Stimulated activated CD8-positive, alpha-beta memory T cell treated with anti-CD3 and anti-CD28 coated beads, Interleukin-4, amount 100 ng/mL, for 48 hours (primary cell): Measurements from ENCODE around the gene FAM13B.
"Not testable (repeated sequence)": the region's sequence is repeated elsewhere in the genome, so short reads cannot be mapped to it uniquely, and the experiment has no call there.

ENCODE experiments used
- DNase-seq: peaks from one replicate; pipeline ENCODE4 v3.0.0-alpha.2; 2020

Gene FAM13B

DNA sequence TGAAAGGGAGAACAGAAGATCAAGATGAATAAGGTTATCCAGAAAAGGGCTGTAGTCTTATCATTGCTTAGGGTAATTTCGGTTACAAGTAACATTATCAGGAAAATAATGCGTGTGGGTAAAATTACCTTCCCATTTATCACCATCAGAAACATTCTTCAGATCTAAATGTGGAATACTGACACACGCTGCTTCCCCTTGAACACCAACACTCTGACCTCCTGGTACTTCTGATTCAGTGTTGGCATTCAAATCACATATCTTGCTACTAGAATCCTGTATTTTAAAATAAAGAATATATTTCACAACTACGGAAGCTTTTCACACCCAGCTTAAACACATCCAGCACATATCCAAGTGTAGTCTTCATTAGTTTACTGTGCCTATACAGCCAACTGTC lies 73.4 kb downstream of the FAM13B start:
- no peak for DNase-seq

DNA sequence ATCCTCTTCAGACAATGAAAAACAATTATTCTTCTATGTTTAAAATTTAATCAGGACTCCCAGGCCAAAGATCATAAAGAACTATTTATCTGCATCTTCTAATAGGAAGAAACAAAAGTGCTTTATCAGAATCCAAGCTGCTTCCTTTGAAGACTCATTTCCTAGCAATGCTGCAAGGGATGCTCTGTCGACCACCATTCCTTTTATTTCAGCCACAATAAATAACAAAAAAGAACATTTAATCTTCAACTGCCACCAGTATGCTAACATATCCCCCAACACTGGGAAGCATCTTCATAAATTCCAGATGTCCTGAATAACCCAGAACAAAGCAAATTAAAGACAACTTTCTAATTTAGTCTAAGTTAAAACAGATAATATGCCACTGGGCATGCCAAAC lies 74.9 kb downstream of the FAM13B start:
- DNase-seq = no peak

GRCh38 chr5:137954131-137954879 lies 78.6 kb downstream of the FAM13B start:
- no peak for DNase-seq

- DNase-seq = no peak
Measured at GRCh38 chr5:137945825-137946224, 87.1 kb downstream of the FAM13B start.

- DNase-seq = not testable (repeated sequence)
Measured at GRCh38 chr5:137944280-137944679, 88.6 kb downstream of the FAM13B start.

- DNase-seq = no peak
Measured at GRCh38 chr5:137939331-137939730, 93.5 kb downstream of the FAM13B start.

- DNase-seq = no peak
Measured at GRCh38 chr5:137938751-137939143, 94.1 kb downstream of the FAM13B start.

GRCh38 chr5:137937994-137938750 lies 94.7 kb downstream of the FAM13B start:
- DNase-seq = no peak

DNA sequence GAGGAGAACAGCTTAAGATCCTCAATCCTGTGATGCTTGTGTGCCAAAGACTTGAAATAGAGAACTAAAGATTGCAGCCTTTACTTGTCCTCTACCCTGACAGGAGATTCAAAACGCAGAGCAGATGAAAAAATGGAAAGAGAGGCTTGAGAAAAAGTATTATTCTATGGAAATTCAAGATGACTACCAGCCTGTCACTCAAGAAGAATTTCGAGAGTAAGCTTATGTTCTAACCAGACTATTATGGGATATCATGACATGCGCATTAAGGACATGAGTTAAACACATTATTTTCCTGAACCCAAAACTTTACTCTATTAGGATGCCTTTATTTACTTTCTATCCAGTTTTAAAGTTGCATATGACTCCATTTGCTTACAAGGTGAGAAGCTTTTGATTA lies 97.2 kb downstream of the FAM13B start:
- DNase-seq = no peak

DNA sequence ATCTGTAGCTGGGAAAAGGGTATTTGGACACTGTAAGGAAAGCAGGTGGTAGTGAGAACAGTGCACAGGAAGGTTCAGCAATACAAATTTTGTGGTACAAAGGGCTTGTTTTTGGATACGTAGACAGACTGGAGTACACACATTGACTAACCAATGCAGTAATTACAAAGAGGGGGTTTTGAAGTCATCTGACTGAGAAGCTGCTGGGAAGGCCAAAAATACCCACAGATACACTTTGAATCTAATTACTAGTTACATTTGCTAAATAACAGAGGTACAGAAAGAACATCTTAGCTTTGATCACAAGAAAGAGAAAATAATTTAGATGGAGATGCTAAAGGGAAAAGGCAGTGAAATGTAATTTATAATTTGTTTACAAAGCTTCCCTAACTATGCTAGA lies 97.7 kb downstream of the FAM13B start:
- no peak for DNase-seq

- no peak for DNase-seq
Measured at GRCh38 chr5:137933491-137933911, 99.4 kb downstream of the FAM13B start.

- no peak for DNase-seq
Measured at GRCh38 chr5:137932800-137933199, 100.1 kb downstream of the FAM13B start.

DNA sequence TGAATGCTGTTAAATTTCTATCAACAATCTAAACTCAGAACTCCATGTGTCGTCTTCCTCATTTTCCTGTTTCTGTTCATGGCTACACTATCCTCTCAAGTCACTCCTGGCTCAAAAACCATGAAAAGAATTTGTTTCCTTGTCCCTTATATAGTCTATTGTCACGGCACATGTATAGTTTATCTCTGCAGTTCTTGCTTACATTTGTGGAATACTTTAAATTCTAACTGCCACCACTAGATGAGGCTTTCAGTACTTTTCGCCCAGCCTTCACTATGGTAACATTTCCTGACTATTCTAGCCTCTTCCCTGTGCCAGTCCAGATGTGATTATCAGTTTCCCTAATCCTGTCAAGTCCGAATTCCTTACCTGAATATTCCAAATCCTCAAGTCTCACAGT lies 109.0 kb downstream of the FAM13B start:
- DNase-seq = no peak

- DNase-seq = no peak
Measured at GRCh38 chr5:137921931-137922330, 110.9 kb downstream of the FAM13B start.

- DNase-seq = no peak
Measured at GRCh38 chr5:137916923-137917322, 116.0 kb downstream of the FAM13B start.

GRCh38 chr5:137914758-137915157 lies 118.1 kb downstream of the FAM13B start:
- no peak for DNase-seq

DNA sequence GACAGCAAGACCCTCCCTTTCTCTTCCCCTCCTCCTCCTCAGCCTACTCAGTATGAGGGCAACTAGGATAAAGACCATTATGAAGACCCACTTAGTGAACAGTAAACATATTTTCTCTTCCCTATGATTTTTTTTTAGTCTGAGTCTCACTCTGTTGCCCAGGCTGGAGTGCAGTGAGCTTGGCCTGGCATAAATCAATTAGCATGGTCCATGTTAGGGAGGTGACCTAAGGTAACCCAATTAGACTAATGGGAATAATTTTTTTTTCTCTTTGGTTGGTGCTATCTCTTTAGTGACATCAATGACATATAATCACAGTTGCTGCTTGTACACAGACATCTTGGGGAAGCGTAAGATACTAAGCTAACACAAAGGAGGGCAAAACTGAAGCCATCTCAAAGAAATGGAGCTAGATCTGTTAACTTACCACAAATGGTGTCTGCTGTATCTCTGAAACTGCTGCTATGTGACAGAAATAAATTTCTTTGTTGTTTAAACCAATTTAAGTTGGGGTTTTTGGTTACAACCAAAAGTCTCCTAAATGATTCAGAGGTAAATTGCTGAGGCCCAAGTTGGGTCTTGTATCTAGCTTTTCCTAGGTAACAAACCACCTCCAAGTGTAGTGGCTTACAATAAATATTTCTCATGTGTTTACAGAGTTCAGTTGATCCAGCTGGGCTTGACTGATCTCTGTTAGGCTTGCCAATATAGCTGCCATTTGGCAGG lies 130.3 kb downstream of the FAM13B start:
- DNase-seq = no peak

- no peak for DNase-seq
Measured at GRCh38 chr5:137901011-137901817, 131.7 kb downstream of the FAM13B start.

GRCh38 chr5:137899493-137899892 lies 133.4 kb downstream of the FAM13B start:
- no peak for DNase-seq

GRCh38 chr5:137896560-137896959 lies 136.3 kb downstream of the FAM13B start:
- DNase-seq = no peak

- DNase-seq = no peak
Measured at GRCh38 chr5:137894586-137894985, 138.3 kb downstream of the FAM13B start.

DNA sequence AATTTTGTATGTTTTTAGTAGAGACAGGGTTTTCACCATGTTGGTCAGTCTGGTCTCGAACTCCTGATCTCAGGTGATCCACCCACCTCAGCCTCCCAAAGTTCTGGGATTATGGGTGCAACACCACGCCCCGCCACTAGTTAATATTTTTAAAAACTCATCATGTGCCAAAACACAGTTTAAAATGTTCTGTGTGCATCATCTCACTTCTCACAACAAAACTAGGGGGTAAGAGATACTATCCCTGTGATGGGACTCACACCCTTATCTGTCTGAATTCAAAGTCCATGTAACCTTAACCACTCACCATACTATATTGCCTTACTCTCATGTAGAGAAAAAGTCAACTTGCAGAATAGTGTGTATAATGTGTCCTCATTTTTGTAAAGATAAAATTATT lies 141.0 kb downstream of the FAM13B start:
- no peak for DNase-seq

DNA sequence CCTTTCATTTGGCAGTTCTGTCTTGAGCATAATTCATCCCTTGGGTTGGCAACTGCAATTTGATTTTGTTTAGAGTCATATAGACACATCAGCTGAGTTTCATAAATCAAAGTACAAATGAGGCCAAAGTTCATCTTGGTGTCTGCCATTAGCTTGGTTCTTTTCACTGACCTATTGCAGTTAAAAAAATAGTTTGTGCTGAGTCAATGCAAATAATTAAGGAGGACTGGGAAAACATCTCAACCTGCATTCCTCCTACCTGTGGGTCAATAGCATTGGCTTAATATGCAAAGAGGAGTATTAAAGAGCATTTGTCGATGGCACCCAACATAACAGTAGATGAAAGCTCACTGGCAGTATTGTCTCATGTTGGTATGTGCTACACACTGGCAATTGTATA lies 142.0 kb downstream of the FAM13B start:
- DNase-seq = no peak
